ENCODE measurements around the gene ESR1.

GRCh38 chr6:151842816-151843215 is 35.3 kb downstream of the ESR1 start:
- TF ChIP-seq PATZ1 (CRISPR knock-in tag; IDR thresholded peaks at IDR 0.05; ENCODE audit: borderline replicate concordance), result no peak
- TF ChIP-seq GLIS3 (CRISPR knock-in tag; IDR thresholded peaks at IDR 0.05), result no peak
- TF ChIP-seq RARB (CRISPR knock-in tag; IDR thresholded peaks at IDR 0.05), result no peak
- no peak for TF ChIP-seq ESRRG (CRISPR knock-in tag; IDR thresholded peaks at IDR 0.05)
- TF ChIP-seq POU6F1 (CRISPR knock-in tag; IDR thresholded peaks at IDR 0.05; ENCODE audit: borderline replicate concordance, low read depth), result no peak
- no peak for TF ChIP-seq CREB5 (CRISPR knock-in tag; IDR thresholded peaks at IDR 0.05; ENCODE audit: low read depth)
- TF ChIP-seq ARNTL (CRISPR knock-in tag; IDR thresholded peaks at IDR 0.05; ENCODE audit: borderline replicate concordance, low read depth), result no peak
- no peak for TF ChIP-seq CSRNP3 (CRISPR knock-in tag; IDR thresholded peaks at IDR 0.05)
- no peak for TF ChIP-seq ZNF70 (CRISPR knock-in tag; IDR thresholded peaks at IDR 0.05)
- TF ChIP-seq TSHZ2 (CRISPR knock-in tag; IDR thresholded peaks at IDR 0.05), result no peak
